GM12878 (cell line): Measurements from ENCODE around the gene RGS16.

Experiments used
- CTCF ChIP-seq, 3 experiments: IDR thresholded peaks in 2 of 3; conservative IDR thresholded peaks in 1 of 3; 2 replicates each; pipeline ENCODE4 v1.5.1; 2011; ENCODE audit warnings: low read depth in 3 of 3, low read length in 3 of 3, mild to moderate bottlenecking in 3 of 3, control low read depth in 2 of 3, moderate library complexity in 2 of 3, inconsistent platforms in 1 of 3, mixed read lengths in 1 of 3; ENCODE audit not compliant: control insufficient read depth in 2 of 3, insufficient read depth in 1 of 3; ENCODE audit errors: extremely low read depth in 1 of 3
- HCFC1 ChIP-seq: fragments of 150-350 bp; IDR thresholded peaks from 2 replicates; pipeline ENCODE4 v1.6.1; 2014; ENCODE audit warnings: low read length
- REST ChIP-seq: IDR thresholded peaks from 2 replicates; pipeline ENCODE4 v1.6.1; 2012; ENCODE audit warnings: mild to moderate bottlenecking, low read depth, low read length
- USF1 ChIP-seq: IDR thresholded peaks from 2 replicates; pipeline ENCODE4 v1.6.1; 2011; ENCODE audit warnings: borderline replicate concordance, low read depth, mild to moderate bottlenecking, moderate library complexity, mixed read lengths, low read length; ENCODE audit not compliant: insufficient read depth; ENCODE audit errors: extremely low read length
- ZNF217 ChIP-seq: fragments of 450-650 bp; IDR thresholded peaks from 2 replicates; pipeline ENCODE4 v1.6.1; 2017; ENCODE audit warnings: antibody characterized with exemption, mild to moderate bottlenecking

- TF ChIP-seq CTCF (IDR thresholded peaks at IDR 0.05 in 2 of 3, conservative IDR thresholded peaks at IDR 0.05 in 1 of 3; ENCODE audit: control insufficient read depth in 2 of 3, extremely low read depth in 1 of 3, insufficient read depth in 1 of 3, low read depth in 3 of 3, low read length in 3 of 3), result no peak
- no peak for TF ChIP-seq HCFC1
- TF ChIP-seq REST, result no peak
- no peak for TF ChIP-seq USF1
- no peak for TF ChIP-seq ZNF217
Observed at GRCh38 chr1:182580736-182581135, 23.5 kb downstream of the RGS16 start.
